GM10248 (cell line): ENCODE measurements around the gene KDELR1.
A peak's percentile ranks its signal among the peaks of the same experiment; 100 is the strongest.

Experiments used
- CTCF ChIA-PET: fragments of 300-600 bp; sonication (Branson Sonifier 250); formaldehyde crosslinking; extraction: SDS; loops from one replicate; lab custom pipeline; 2021; ENCODE audit warnings: antibody characterized with exemption; lab: Yijun Ruan, JAX
- POLR2A ChIA-PET: fragments of 350-650 bp; sonication (Branson Sonifier 250); formaldehyde crosslinking; extraction: SDS; loops from one replicate; lab custom pipeline; 2020; ENCODE audit warnings: antibody characterized with exemption; lab: Yijun Ruan, JAX
- DNase-seq: peaks from one replicate; pipeline ENCODE4 v3.0.0; 2012; ENCODE audit errors: extremely low spot score
- CTCF ChIP-seq: IDR thresholded peaks from 2 replicates; pipeline ENCODE4 v1.5.1; 2012; ENCODE audit warnings: mild to moderate bottlenecking, low read depth; ENCODE audit errors: extremely low read depth, missing control alignments, control extremely low read depth

Gene KDELR1

DNA sequence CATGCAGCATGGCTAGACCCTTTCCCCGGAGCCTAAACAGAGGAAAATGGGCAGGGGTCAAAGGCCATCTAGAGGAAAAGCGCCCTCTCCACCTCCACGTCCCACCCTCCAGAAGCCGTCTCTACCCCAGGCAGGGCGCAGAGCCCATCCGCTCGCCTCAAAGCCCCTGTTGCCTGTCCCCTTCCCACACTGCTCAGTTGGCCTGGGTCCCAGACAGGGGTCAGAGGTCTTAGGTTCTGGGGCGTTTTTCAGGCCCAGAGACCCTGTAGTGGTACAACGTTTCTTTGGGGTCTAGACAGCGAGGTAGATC lies 27.9 kb downstream of the KDELR1 start:
- CTCF ChIA-PET, result interaction anchor here (0.7 to 2.9 kb wide), 18 partner anchors 9 to 229 kb away, joined by 3 to 43 read pairs (median 4); partner anchors contain the start of gene KDELR1
- POLR2A ChIA-PET, result interaction anchor here (0.6 to 2.5 kb wide), 10 partner anchors 28 to 1752 kb away, joined by 3 to 12 read pairs (median 4); partner anchors contain the start of gene KDELR1
- DNase-seq, result no peak
- no peak for TF ChIP-seq CTCF

DNA sequence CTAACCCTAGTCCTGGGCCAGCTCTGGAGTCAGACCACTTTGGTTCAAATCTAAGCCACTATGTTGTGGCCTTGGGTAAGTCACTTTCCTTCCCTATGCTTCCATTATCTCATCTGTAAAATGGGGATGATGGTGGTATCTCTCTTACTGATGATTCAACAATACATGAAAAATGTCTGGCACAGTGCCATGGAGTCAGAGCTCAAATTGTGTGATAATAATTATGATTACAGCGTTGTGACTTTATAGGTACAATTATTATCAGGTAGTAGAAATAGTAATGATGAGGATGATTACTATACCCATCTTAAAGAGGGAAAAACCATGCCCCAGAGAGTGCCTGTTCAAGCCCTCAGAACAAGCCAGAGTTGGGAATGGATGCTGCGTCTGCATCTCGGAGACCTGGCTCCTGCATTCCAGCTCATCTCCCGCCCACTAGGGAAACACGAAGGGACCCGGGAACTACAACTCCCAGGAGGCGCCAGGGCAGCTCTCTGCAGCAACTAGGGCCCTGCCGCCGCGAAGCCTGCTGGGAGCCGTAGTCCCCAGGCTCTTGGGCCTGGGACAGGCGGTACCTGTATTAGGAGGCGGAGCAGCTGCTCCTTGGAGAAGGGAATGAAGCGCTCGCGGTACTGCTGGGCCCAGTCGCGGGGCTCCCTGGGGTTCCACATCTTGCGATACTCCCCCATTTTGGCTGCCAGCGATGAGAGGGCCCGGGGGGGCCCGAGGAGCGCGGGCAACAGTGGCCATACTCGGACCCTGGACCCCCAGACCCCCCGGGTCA lies 28.4 kb downstream of the KDELR1 start:
- ChIA-PET POLR2A (interaction anchor here (0.7 to 2.5 kb wide), 5 partner anchors 17 to 256 kb away, joined by 3 to 10 read pairs (median 3); partner anchors contain the start of genes KDELR1, RPL18 and SPHK2), CTCF (interaction anchor here (0.7 to 2.9 kb wide), 14 partner anchors 9 to 221 kb away, joined by 3 to 43 read pairs (median 6); partner anchors contain the start of gene KDELR1)
- peak; percentile 89 for DNase-seq
- no peak for TF ChIP-seq CTCF

DNA sequence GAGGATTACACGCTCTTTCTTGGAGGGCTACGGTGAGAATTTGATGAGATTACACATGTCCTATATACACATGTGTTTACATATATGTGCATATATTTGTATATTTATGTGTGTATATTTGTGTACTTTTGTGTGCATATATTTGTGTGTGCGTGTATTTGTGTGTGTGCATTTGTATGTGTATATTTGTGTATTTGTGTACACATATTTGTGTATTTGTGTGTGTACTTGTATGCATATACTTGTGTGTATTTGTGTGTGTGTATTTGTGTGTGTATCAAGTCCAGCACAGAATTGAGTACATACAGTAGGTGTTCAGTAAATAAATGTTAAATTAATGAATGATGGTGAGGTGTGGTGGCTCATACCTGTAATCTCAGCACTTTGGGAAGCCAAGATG lies 29.4 kb downstream of the KDELR1 start:
- TF ChIP-seq CTCF, result no peak
- CTCF ChIA-PET, result interaction anchor here (1.4 kb wide), 1 partner anchor 42 kb away, joined by 4 read pairs; no protein-coding TSS in a partner anchor
- DNase-seq, result no peak

DNA sequence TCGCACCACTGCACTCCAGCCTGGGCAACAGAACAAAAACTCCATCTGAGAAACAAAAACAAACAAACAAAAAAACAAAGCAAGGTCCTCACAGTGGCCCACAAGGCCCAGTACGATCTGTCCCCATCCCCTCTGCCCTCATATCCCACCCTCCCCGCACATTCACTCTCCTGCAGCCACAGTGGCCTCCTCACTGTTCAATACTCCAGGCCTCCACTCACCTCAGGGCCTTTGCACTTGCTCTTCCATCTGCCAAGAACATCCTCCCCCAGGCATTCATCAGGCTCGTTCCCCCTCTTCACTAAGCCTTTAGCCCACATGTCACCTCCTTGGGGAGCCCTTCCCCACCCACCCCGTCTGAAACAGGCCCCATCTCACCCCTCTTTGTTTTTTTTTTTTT lies 32.2 kb downstream of the KDELR1 start:
- DNase-seq, result no peak
- POLR2A ChIA-PET, result no interaction called here
- TF ChIP-seq CTCF, result no peak
- CTCF ChIA-PET, result interaction anchor here (1.3 to 2.0 kb wide), 2 partner anchors 14 to 26 kb away, joined by 3 to 11 read pairs; no protein-coding TSS in a partner anchor

More for the DNA sequence above, 29.4 kb downstream of the KDELR1 start:
- POLR2A ChIA-PET, result no interaction called here

GRCh38 chr19:48355365-48355954 lies 35.9 kb downstream of the KDELR1 start:
- CTCF ChIA-PET, result interaction anchor here (0.9 to 1.8 kb wide), 3 partner anchors 9 to 229 kb away, joined by 3 to 4 read pairs (median 3); no protein-coding TSS in a partner anchor
- DNase-seq, result no peak
- POLR2A ChIA-PET, result no interaction called here
- TF ChIP-seq CTCF, result no peak

GRCh38 chr19:48354332-48354992 lies 36.9 kb downstream of the KDELR1 start:
- POLR2A ChIA-PET, result interaction anchor here (0.6 kb wide), 1 partner anchor 226 kb away, joined by 4 read pairs; no protein-coding TSS in a partner anchor
- DNase-seq, result no peak
- no peak for TF ChIP-seq CTCF
- CTCF ChIA-PET, result interaction anchor here (0.6 to 1.8 kb wide), 4 partner anchors 8 to 230 kb away, joined by 3 to 5 read pairs (median 4); no protein-coding TSS in a partner anchor
